NB4 (cell line): Measurements from ENCODE around the gene ZFAND3.

Experiments
- DNase-seq: peaks from one replicate; pipeline ENCODE4 v3.0.0; 2010; ENCODE audit warnings: low read depth
- H3K4me3 ChIP-seq: one replicate; pipeline ENCODE4 v1.5.1; 2011; ENCODE audit warnings: mild to moderate bottlenecking, low read depth, low read length, moderate library complexity
- MYC ChIP-seq: IDR thresholded peaks from 2 replicates; pipeline ENCODE4 v1.6.1; 2011; ENCODE audit warnings: low read depth, low read length
- POLR2A ChIP-seq: IDR thresholded peaks from 2 replicates; pipeline ENCODE4 v1.6.1; 2011; ENCODE audit warnings: mild to moderate bottlenecking; ENCODE audit not compliant: insufficient read length; ENCODE audit errors: extremely low read depth
- TF ChIP-seq, protein P1 (sequence below): IDR thresholded peaks from 2 replicates; pipeline ENCODE4 v1.6.1; 2011; ENCODE audit warnings: low read depth, low read length
- TF ChIP-seq, protein P2 (sequence below): IDR thresholded peaks from one replicate; pipeline ENCODE4 v1.5.1; 2012; ENCODE audit warnings: low read depth, low read length

Gene ZFAND3

DNA sequence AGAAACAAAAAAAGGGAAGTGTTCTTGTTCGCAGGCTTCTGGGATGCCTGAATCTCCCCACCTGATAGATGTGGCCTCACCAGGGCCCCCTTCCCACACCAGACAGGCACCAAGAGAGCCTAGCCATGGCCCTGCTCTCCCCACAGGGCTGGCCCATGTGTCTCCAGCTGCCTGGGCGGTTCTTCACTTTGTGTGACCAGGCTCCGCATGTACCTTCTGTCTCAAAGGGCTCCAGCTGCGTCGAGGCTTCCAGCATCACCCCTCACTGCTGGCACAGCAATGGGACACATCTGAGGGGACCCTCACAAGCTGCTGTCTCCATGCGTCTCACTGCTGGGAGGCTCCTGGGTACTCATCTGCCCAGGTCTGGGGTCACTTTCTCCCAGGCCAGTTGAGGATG, 362.9 kb downstream of the ZFAND3 start:
- DNase-seq: no peak
- H3K4me3 ChIP-seq: no peak overlapping the region
- TF ChIP-seq, protein P1, sequence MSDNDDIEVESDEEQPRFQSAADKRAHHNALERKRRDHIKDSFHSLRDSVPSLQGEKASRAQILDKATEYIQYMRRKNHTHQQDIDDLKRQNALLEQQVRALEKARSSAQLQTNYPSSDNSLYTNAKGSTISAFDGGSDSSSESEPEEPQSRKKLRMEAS: no peak
- TF ChIP-seq POLR2A: no peak
- no peak for TF ChIP-seq MYC
- TF ChIP-seq, protein P2, sequence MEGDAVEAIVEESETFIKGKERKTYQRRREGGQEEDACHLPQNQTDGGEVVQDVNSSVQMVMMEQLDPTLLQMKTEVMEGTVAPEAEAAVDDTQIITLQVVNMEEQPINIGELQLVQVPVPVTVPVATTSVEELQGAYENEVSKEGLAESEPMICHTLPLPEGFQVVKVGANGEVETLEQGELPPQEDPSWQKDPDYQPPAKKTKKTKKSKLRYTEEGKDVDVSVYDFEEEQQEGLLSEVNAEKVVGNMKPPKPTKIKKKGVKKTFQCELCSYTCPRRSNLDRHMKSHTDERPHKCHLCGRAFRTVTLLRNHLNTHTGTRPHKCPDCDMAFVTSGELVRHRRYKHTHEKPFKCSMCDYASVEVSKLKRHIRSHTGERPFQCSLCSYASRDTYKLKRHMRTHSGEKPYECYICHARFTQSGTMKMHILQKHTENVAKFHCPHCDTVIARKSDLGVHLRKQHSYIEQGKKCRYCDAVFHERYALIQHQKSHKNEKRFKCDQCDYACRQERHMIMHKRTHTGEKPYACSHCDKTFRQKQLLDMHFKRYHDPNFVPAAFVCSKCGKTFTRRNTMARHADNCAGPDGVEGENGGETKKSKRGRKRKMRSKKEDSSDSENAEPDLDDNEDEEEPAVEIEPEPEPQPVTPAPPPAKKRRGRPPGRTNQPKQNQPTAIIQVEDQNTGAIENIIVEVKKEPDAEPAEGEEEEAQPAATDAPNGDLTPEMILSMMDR: no peak

DNA sequence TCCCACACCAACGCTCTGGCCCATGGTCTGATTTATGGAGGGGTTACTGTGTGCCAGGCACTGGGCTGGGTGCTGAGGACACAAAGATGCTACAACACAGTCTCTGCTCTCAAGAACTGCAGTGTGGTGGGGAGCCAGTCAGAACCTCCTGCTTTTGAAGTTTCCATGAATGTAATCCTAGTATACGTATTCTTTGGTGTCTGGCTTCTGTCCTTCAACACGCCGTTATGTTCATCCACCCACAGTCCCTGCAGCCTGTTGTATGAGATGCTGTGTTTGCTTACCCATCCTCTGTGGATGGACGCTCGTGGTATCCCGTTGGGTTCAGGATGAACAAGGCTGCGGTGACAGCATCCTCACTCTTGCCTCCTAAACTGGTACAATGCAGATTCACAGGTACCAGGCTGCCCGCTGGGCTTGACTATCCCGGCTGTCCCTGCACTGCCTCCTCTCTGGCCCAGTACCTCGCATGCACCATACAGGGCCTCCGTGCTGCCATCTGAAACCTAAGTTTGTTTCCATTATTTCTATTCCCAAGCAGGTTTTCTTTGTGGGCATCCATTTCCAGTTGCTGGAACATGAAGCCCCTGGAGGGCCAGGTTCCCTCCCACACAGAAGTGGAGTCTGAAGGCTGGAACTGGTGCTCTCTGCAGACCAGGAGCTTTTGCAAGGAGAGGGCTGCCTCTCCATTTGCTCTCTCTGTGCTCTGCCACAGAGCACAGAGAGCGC, 364.5 kb downstream of the ZFAND3 start:
- TF ChIP-seq POLR2A (no peak), MYC (no peak)
- TF ChIP-seq, protein P2: no peak
- TF ChIP-seq, protein P1: no peak
- no peak for DNase-seq
- no peak overlapping the region for H3K4me3 ChIP-seq

DNA sequence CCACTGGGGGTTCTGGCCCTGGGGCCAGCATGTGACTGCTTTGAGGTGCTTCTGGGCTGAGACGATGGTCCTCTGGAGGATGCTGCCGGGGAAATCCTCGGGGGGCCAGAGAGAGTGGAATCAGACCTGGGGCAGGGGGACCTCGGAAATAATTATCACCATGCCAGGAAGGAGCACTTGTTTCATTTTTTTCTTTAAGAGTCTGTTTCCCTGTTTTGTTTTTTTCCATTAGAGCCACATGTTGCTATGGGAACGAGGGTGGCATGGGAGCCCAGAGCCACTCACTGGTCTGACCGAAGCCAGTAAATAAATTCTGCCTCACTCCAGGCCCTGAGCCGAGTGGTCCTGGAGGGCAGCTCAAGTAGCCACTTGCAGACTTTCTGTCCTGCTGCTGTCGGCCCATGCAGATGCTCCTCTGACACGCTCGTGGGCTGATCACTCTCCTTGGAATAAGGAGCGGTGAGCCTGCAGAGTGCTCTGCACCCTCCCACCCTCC, 365.1 kb downstream of the ZFAND3 start:
- no peak overlapping the region for H3K4me3 ChIP-seq
- DNase-seq: no peak
- TF ChIP-seq POLR2A (no peak), MYC (no peak)
- TF ChIP-seq, protein P2: no peak
- TF ChIP-seq, protein P1: no peak

DNA sequence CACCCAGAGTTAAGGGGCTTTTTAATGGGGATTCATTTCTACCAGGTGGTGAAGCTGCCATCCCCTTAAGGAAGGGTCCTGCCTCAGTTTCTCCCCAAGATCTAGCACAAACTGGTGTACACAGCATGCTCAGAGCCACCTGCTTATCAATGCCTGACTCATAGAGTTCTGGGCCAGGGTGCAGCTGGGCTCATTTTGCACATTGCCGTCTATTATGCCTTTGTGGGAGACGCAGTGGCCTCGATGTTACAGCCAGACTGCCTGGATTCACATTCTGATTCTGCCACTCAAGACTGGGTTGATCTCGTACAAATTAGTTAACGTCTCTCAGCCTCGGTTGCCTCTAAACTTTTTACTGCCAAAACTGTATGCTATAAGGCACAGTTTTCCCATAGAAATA, 365.7 kb downstream of the ZFAND3 start:
- no peak for DNase-seq
- TF ChIP-seq, protein P2: no peak
- TF ChIP-seq POLR2A: no peak
- TF ChIP-seq MYC: no peak
- TF ChIP-seq, protein P1: no peak
- H3K4me3 ChIP-seq: no peak overlapping the region

DNA sequence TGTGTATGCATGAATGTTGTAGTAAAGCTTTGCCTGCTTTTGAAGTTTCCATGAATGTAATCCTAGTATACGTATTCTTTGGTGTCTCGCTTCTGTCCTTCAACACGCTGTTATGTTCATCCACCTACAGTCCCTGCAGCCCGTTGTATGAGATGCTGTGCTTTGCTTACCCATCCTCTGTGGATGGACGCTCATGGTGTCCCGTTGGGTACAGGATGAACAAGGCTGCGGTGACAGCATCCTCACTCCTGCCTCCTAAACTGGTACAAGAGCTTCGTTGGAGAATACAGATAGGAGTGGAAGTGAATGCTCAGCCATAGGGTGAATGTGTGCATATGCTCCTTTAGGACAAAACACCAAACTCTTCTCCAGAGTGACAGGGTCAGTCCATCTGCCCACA, 366.2 kb downstream of the ZFAND3 start:
- DNase-seq: no peak
- H3K4me3 ChIP-seq: no peak overlapping the region
- TF ChIP-seq MYC (no peak), POLR2A (no peak)
- TF ChIP-seq, protein P1: no peak
- TF ChIP-seq, protein P2: no peak
